ENCODE measurements around the gene VWA3B.

GRCh38 chr2:98335271-98335670, 248.3 kb downstream of the VWA3B start:
- TF ChIP-seq PPARA (CRISPR knock-in tag; IDR thresholded peaks at IDR 0.05; ENCODE audit: borderline replicate concordance): no peak
- no peak for TF ChIP-seq OSR1 (CRISPR knock-in tag; IDR thresholded peaks at IDR 0.05)
- TF ChIP-seq CSDC2 (CRISPR knock-in tag; IDR thresholded peaks at IDR 0.05): no peak
- no peak for TF ChIP-seq ZNF70 (CRISPR knock-in tag; IDR thresholded peaks at IDR 0.05)
- TF ChIP-seq ZNF8 (CRISPR knock-in tag; IDR thresholded peaks at IDR 0.05): no peak
- no peak for TF ChIP-seq BACH2 (CRISPR knock-in tag; IDR thresholded peaks at IDR 0.05; ENCODE audit: borderline replicate concordance)
- TF ChIP-seq, protein P1, sequence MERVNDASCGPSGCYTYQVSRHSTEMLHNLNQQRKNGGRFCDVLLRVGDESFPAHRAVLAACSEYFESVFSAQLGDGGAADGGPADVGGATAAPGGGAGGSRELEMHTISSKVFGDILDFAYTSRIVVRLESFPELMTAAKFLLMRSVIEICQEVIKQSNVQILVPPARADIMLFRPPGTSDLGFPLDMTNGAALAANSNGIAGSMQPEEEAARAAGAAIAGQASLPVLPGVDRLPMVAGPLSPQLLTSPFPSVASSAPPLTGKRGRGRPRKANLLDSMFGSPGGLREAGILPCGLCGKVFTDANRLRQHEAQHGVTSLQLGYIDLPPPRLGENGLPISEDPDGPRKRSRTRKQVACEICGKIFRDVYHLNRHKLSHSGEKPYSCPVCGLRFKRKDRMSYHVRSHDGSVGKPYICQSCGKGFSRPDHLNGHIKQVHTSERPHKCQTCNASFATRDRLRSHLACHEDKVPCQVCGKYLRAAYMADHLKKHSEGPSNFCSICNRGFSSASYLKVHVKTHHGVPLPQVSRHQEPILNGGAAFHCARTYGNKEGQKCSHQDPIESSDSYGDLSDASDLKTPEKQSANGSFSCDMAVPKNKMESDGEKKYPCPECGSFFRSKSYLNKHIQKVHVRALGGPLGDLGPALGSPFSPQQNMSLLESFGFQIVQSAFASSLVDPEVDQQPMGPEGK (CRISPR knock-in tag; IDR thresholded peaks at IDR 0.05; ENCODE audit: borderline replicate concordance): no peak
- TF ChIP-seq ZFP3 (CRISPR knock-in tag; IDR thresholded peaks at IDR 0.05): no peak
- TF ChIP-seq, protein P2, sequence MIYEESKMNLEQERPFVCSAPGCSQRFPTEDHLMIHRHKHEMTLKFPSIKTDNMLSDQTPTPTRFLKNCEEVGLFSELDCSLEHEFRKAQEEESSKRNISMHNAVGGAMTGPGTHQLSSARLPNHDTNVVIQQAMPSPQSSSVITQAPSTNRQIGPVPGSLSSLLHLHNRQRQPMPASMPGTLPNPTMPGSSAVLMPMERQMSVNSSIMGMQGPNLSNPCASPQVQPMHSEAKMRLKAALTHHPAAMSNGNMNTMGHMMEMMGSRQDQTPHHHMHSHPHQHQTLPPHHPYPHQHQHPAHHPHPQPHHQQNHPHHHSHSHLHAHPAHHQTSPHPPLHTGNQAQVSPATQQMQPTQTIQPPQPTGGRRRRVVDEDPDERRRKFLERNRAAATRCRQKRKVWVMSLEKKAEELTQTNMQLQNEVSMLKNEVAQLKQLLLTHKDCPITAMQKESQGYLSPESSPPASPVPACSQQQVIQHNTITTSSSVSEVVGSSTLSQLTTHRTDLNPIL (CRISPR knock-in tag; IDR thresholded peaks at IDR 0.05; ENCODE audit: low read depth): no peak
- TF ChIP-seq GLIS3 (CRISPR knock-in tag; IDR thresholded peaks at IDR 0.05): no peak
- TF ChIP-seq ZNF565 (CRISPR knock-in tag; conservative IDR thresholded peaks at IDR 0.05; ENCODE audit: low read depth): no peak
- TF ChIP-seq RARB (CRISPR knock-in tag; IDR thresholded peaks at IDR 0.05): no peak
- no peak for TF ChIP-seq ZFP30 (CRISPR knock-in tag; IDR thresholded peaks at IDR 0.05)
- no peak for TF ChIP-seq POU6F1 (CRISPR knock-in tag; IDR thresholded peaks at IDR 0.05; ENCODE audit: borderline replicate concordance, low read depth)

All from SK-N-SH treated with all-trans-retinoic acid at 6 μM for 48 hours (cell line).